ENCODE data around the gene AACS. TPM values are rescaled to one million over a fixed set of nuclear protein-coding genes. Genes with fewer than 3 reads are reported as not detected.

Gene AACS
- total and polyA plus RNA-seq, 10 of the 15 experiments (the other 5 are each of a cell fraction or from before 2014, with no cell fraction given): 10.1 to 34.0 (median 21.1) TPM

- ChIA-PET SMC1A (ENCODE audit: uncharacterized antibody, unreplicated experiment) (interaction anchor here (1.3 kb wide), 1 partner anchor 9 kb away, joined by 4 read pairs; no protein-coding TSS in a partner anchor), CTCF (no interaction called here), RAD21 (ENCODE audit: unreplicated experiment) (interaction anchor here (1.0 kb wide), 1 partner anchor 152 kb away, joined by 3 read pairs; no protein-coding TSS in a partner anchor), POLR2A (no interaction called here)
- peaks cover 16% of the 10 kb centered on the region for H3K79me2 ChIP-seq (ENCODE audit: control insufficient read depth, insufficient read depth, low read length)
- intact Hi-C loops (cut with micrococcal nuclease; ENCODE audit: unreplicated experiment): no loop called here
- H3K4me1 ChIP-seq (ENCODE audit: control insufficient read depth, insufficient read depth, low read length): no peaks in the 10 kb centered on the region; the same call in 1 of the 2 replicates
- no peaks in the 10 kb centered on the region for H3K27me3 ChIP-seq (replicated peaks in 1 of 2; ENCODE audit: control insufficient read depth in 2 of 2, insufficient read depth in 2 of 2, low read length in 1 of 2)
- FAIRE-seq: no peak
- no peak for DNase-seq (ENCODE audit: low read depth, low spot score)
- no peak overlapping the region for H3K4me3 ChIP-seq
- H3K9ac ChIP-seq (ENCODE audit: control insufficient read depth, insufficient read depth, low read length): no peak overlapping the region
- H2AFZ ChIP-seq (ENCODE audit: control insufficient read depth, low read depth, low read length): no peak overlapping the region
- ATAC-seq: no peak
- H4K20me1 ChIP-seq (ENCODE audit: control insufficient read depth, insufficient read depth): no peaks in the 10 kb centered on the region
- no peaks in the 10 kb centered on the region for H3K9me3 ChIP-seq (replicated peaks; ENCODE audit: control insufficient read depth, insufficient read depth, low read length)
- in situ Hi-C loops (cut with MboI): no loop called here
- TF ChIP-seq CREB1 (IDR thresholded peaks at IDR 0.05; ENCODE audit: low read depth): no peak
- peaks cover 0 to 11% of the 10 kb centered on the region in 2 experiments; a peak in 1 of 4 replicates for H3K36me3 ChIP-seq (ENCODE audit: control insufficient read depth in 2 of 2, insufficient read depth in 2 of 2, low read length in 1 of 2)
- no peak overlapping the region for H3K27ac ChIP-seq (ENCODE audit: control insufficient read depth, insufficient read depth)
- no TSS peak for BruUV-seq (replicated peaks)
- no peak overlapping the region for H3K4me2 ChIP-seq (ENCODE audit: control insufficient read depth, insufficient read depth)
- 91% methylated on average over 8 of the region's 8 CpGs for WGBS (ENCODE audit: insufficient coverage, insufficient replicate concordance, low lambda C conversion rate, missing lambda C conversion rate)
These were observed 4.4 kb downstream of the AACS start for GRCh38 chr12:125069616-125070015.

- no peak overlapping the region for H3K27ac ChIP-seq (ENCODE audit: control insufficient read depth, insufficient read depth)
- no peak overlapping the region for H3K4me3 ChIP-seq
- ATAC-seq (no peak), FAIRE-seq (no peak), DNase-seq (ENCODE audit: low read depth, low spot score) (no peak)
- intact Hi-C loops (cut with micrococcal nuclease; ENCODE audit: unreplicated experiment): no loop called here
- RAD21 ChIA-PET (ENCODE audit: unreplicated experiment): interaction anchor here (1.0 kb wide), 1 partner anchor 153 kb away, joined by 3 read pairs; no protein-coding TSS in a partner anchor
- 96% methylated on average over 6 of the region's 6 CpGs for WGBS (ENCODE audit: insufficient coverage, insufficient replicate concordance, low lambda C conversion rate, missing lambda C conversion rate)
- no peak overlapping the region for H3K4me2 ChIP-seq (ENCODE audit: control insufficient read depth, insufficient read depth)
- H3K79me2 ChIP-seq (ENCODE audit: control insufficient read depth, insufficient read depth, low read length): peaks cover 16% of the 10 kb centered on the region
- peaks cover 0 to 11% of the 10 kb centered on the region in 2 experiments; a peak in 1 of 4 replicates for H3K36me3 ChIP-seq (ENCODE audit: control insufficient read depth in 2 of 2, insufficient read depth in 2 of 2, low read length in 1 of 2)
- SMC1A ChIA-PET (ENCODE audit: uncharacterized antibody, unreplicated experiment): interaction anchor here (1.3 kb wide), 1 partner anchor 9 kb away, joined by 4 read pairs; no protein-coding TSS in a partner anchor
- CTCF ChIA-PET: interaction anchor here (0.6 kb wide), 1 partner anchor 26 kb away, joined by 3 read pairs; no protein-coding TSS in a partner anchor
- POLR2A ChIA-PET: interaction anchor here (0.7 to 1.1 kb wide), 2 partner anchors 9 to 69 kb away, joined by 4 read pairs; no protein-coding TSS in a partner anchor
- H4K20me1 ChIP-seq (ENCODE audit: control insufficient read depth, insufficient read depth): no peaks in the 10 kb centered on the region
- H3K4me1 ChIP-seq (ENCODE audit: control insufficient read depth, insufficient read depth, low read length): no peaks in the 10 kb centered on the region; the same call in 1 of the 2 replicates
- no peaks in the 10 kb centered on the region for H3K27me3 ChIP-seq (replicated peaks in 1 of 2; ENCODE audit: control insufficient read depth in 2 of 2, insufficient read depth in 2 of 2, low read length in 1 of 2)
- BruUV-seq (replicated peaks): no TSS peak
- no peaks in the 10 kb centered on the region for H3K9me3 ChIP-seq (replicated peaks; ENCODE audit: control insufficient read depth, insufficient read depth, low read length)
- in situ Hi-C loops (cut with MboI): no loop called here
- no peak overlapping the region for H2AFZ ChIP-seq (ENCODE audit: control insufficient read depth, low read depth, low read length)
- H3K9ac ChIP-seq (ENCODE audit: control insufficient read depth, insufficient read depth, low read length): no peak overlapping the region
- TF ChIP-seq HDGF (IDR thresholded peaks at IDR 0.05) (no peak), SMC3 (IDR thresholded peaks at IDR 0.05; ENCODE audit: borderline replicate concordance, low read length) (no peak), HDAC2 (IDR thresholded peaks at IDR 0.05) (no peak), SIX5 (IDR thresholded peaks at IDR 0.05; ENCODE audit: low read depth, low read length, severe bottlenecking) (no peak), CEBPZ (IDR thresholded peaks at IDR 0.05; ENCODE audit: low read depth, low read length) (no peak), POLR2AphosphoS2 (IDR thresholded peaks at IDR 0.05; ENCODE audit: low read depth, low read length) (no peak), POLR2AphosphoS5 (IDR thresholded peaks at IDR 0.05; ENCODE audit: low read length) (no peak), RAD51 (IDR thresholded peaks at IDR 0.05) (no peak), RBBP5 (conservative IDR thresholded peaks at IDR 0.05) (no peak), POLR2A (IDR thresholded peaks at IDR 0.05; ENCODE audit: low read depth, low read length) (no peak), TAF1 (IDR thresholded peaks at IDR 0.05; ENCODE audit: borderline replicate concordance, low read depth, low read length) (no peak), SMAD1 (IDR thresholded peaks at IDR 0.05; ENCODE audit: low read depth, partially characterized antibody) (no peak), YBX1 (IDR thresholded peaks at IDR 0.05) (no peak), ZNF217 (IDR thresholded peaks at IDR 0.05) (no peak), NR2C1 (IDR thresholded peaks at IDR 0.05) (no peak), ZBED1 (IDR thresholded peaks at IDR 0.05; ENCODE audit: borderline replicate concordance) (no peak), ZNF622 (IDR thresholded peaks at IDR 0.05) (no peak), BCL11A (IDR thresholded peaks at IDR 0.05; ENCODE audit: low read depth, low read length) (no peak)
These were observed 4.9 kb downstream of the AACS start for GRCh38 chr12:125070112-125070511.
